HG02938 (cell line): ENCODE measurements around the gene POLR2J3.
"Not testable (repeated sequence)": the region's sequence is repeated elsewhere in the genome, so short reads cannot be mapped to it uniquely, and the experiment has no call there.

Source experiments
- ATAC-seq: cut with Tn5 transposase; IDR thresholded peaks from one replicate; pipeline ENCODE4 v1.9.1; 2021; ENCODE audit warnings: mild to moderate bottlenecking, moderate library complexity; ENCODE audit not compliant: unreplicated experiment

The POLR2J3 gene

GRCh38 chr7:102572261-102573239 is at the start of gene POLR2J3:
TSS of gene POLR2J3 (minus strand) at chr7:102572583. CDS start at chr7:102572521, 62 bp downstream.
- peak; percentile 87 for ATAC-seq

GRCh38 chr7:102618122-102618521 is 45.7 kb upstream of the POLR2J3 start:
- not testable (repeated sequence) for ATAC-seq

DNA sequence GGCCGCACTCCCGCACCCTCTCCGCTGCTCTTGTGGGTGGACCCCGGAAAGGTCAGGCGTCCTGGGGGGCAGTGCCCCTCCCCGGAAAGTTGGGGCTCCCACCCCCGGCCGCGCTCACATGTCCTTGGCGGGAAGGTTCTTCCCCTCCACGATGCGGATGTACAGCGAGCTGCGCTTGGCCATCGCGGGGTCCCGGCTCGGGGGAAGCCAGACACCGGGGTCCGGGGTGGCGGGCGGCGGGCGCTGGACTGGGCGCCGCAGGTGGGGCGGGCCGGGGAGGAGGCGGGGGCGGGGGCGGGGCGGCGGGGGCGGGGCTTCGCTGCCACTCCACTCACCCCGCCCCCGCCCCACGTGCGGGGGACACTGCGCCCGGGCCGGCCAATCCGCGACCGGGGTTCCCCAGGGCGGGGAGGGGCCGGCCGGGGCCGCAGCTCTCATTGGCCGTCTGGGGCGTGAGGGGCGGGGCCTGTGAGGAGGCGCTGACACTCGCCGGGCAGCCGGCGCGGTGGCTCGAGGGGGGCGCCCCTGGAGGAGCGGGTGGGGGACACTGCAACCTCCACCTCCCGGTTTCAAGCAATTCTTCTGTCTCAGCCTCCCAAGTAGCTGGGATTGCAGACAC is 44.2 kb upstream of the POLR2J3 start, which contains the start of gene RASA4:
Gene RASA4 (minus strand): TSS at position 250 of the 619 bp plus-strand sequence. CDS start 67 bp downstream, at position 183.
- ATAC-seq = peak; percentile 46

- ATAC-seq = not testable (repeated sequence)
These were observed 43.5 kb upstream of the POLR2J3 start for GRCh38 chr7:102615930-102616329.

DNA sequence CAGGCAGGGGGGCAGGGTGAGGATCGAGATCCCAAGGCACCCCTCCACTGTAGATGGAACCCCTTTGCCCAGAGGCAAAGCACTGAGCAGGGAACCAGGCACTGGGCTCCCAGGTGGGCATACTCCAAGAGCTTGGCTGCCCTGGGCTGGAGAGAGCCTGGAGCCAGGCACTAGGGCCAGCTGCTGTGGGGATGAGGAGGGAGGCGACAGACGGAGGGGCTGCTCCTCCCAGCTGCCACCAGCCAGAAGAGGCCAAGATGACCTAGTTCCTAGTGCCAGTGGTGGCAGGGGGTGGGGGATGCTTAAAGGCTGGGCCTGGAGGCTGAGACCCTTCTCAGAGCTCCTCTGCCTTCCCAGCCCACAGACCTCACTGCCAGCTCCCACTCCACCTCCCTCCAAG is 42.5 kb upstream of the POLR2J3 start:
- ATAC-seq = not testable (repeated sequence)

GRCh38 chr7:102614346-102614697 is 41.9 kb upstream of the POLR2J3 start:
- ATAC-seq = peak; percentile 14

GRCh38 chr7:102613575-102614345 is 41.4 kb upstream of the POLR2J3 start:
- peak; percentile 61 for ATAC-seq

DNA sequence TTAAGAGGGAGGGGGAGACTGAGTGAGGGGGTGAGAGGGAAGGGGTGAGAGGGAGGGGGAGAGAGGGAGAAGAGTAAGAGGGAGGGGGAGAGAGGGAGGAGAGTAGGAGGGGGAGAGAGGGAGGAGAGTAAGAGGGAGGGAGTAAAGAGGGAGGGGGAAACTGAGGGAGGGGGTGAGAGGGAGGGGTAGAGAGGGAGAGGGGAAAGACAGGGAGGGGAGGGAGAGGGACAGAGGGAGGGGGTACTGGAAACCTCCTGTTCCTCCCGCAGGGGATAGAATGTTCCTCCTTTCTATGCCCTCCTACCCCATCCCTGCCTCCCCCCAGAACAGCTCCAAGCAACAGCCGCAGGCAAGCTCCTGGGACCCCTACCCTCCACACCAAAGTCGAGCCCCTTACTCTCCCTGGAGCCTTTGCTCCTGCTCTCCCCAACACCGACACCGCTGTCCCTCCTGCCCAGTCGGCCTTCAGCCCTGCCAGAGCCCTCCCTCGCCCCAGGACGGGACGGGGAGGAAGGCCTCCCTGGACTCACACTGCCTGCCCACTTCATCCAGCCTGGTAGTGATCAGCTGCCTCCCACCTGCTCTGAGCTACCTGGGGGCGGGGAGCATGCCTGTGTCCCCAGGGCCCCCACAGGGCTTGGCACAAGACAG is 39.4 kb upstream of the POLR2J3 start:
- ATAC-seq = not testable (repeated sequence)

DNA sequence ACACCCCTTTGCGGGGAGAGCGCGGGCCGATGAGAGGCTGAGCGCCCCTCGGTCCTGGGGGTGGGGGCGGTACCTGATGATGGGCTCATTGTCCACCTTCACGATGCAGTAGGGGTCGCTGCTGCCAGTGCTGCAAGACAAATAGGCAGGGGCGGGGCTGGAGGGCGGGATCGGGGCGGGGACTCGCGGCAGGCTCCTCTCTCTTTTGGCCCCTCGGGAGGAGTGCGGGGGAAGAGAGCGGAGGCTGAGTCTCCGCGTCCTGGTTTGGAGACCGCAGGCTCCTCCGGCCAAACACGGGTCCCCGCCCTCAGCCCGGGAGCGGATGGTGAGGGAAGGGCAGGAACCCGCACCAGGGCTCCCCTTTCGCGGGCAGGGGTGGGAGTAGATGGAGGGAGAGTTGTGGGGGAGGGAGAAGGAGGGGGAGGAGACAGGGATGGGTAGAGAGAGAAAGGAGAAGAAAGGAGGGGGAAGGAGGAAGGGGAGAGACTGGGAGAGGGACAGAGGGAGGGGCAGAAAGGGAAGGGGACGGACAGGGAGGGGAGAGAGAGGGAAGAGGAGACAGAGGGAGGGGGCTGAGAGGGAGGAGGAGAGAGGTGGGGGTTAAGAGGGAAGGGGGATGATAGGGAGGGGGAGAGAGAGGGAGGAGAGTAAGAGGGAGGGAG is 38.8 kb upstream of the POLR2J3 start:
- ATAC-seq = peak; percentile 36

DNA sequence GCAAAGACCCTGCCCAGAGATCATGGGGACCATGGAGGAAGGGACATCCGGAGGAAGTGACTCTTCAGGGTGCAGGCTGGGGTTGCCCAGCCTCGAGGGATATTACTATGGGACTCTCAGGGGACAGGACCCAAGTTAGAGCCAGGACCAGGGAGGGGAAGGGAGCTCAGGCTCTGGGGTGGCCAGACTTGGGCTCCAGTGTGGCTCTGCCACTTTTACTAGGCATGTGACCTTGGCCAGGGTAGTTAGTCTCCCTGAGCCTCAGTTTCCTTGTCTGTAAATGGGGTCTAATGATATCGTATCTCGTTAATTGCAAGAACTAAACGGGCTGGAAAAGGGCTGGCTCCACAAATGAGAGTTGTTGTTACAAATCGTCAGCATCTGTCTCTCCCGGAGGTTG is 38.1 kb upstream of the POLR2J3 start:
- ATAC-seq = not testable (repeated sequence)

GRCh38 chr7:102609734-102610133 is 37.4 kb upstream of the POLR2J3 start:
- not testable (repeated sequence) for ATAC-seq

- ATAC-seq = not testable (repeated sequence)
These were observed 34.5 kb upstream of the POLR2J3 start for GRCh38 chr7:102606848-102607247.

- not testable (repeated sequence) for ATAC-seq
These were observed 32.2 kb upstream of the POLR2J3 start for GRCh38 chr7:102604431-102605145.

- ATAC-seq = not testable (repeated sequence)
These were observed 29.9 kb upstream of the POLR2J3 start for GRCh38 chr7:102602317-102602716.

DNA sequence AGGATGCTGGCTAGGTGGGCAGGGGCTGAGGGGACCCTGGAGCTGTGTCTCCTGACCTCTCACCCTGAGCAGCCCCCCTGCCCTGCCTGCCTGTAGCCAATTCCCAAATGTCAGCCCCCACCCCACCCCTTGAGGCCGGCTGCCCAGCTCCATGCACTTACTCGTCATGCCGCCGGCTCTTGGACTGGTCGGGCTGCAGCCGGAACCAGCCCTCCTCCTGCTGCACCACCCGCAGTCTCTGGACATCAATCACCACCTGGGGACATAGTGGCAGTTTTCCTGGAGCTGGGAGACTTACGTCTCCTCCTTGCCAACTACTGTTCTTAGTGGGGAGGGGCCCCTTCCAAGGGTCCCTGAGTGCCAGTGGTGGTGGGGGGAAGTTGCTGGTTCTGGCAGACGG is 27.3 kb upstream of the POLR2J3 start:
- not testable (repeated sequence) for ATAC-seq

DNA sequence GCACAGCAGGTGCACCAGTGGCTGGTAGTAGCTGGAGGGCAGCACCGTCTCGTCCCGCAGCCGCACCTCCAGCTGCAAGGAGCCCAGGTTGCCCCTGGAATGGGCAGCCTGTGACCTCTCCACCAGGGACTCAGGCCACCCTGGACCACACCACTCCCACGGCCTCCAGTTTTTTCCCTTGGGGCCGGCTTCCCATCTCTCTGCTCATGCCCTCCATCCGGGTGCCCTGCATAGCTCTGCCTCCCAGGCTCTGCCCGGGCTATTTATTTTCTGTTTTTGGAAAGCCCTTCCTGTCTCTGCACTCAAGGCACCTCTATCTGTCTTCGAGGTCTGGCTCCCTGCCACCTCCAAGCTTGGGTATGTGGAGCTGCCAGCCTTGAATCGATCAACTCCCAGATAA is 23.7 kb upstream of the POLR2J3 start:
- ATAC-seq = not testable (repeated sequence)

GRCh38 chr7:102593637-102594334 is 21.4 kb upstream of the POLR2J3 start:
- peak; percentile 34 for ATAC-seq

GRCh38 chr7:102592477-102593019 is 20.2 kb upstream of the POLR2J3 start:
- peak; percentile 46 for ATAC-seq
